GM21423 (cell line): Measurements from ENCODE around the gene NRP2.
A peak's percentile ranks its signal among the peaks of the same experiment; 100 is the strongest.

Source experiments
- ATAC-seq: cut with Tn5 transposase; IDR thresholded peaks from one replicate; pipeline ENCODE4 v1.9.1; 2021; ENCODE audit warnings: mild to moderate bottlenecking, moderate library complexity; ENCODE audit not compliant: unreplicated experiment

Gene NRP2

GRCh38 chr2:205682239-205682970, at the start of gene NRP2:
TSS of gene NRP2 (plus strand) at chr2:205682501. CDS start at chr2:205683291, 790 bp downstream.
- peak; percentile 64 for ATAC-seq

GRCh38 chr2:205633994-205634393, 48.3 kb upstream of the NRP2 start:
- no peak for ATAC-seq

GRCh38 chr2:205636549-205637319, 45.6 kb upstream of the NRP2 start:
- no peak for ATAC-seq

DNA sequence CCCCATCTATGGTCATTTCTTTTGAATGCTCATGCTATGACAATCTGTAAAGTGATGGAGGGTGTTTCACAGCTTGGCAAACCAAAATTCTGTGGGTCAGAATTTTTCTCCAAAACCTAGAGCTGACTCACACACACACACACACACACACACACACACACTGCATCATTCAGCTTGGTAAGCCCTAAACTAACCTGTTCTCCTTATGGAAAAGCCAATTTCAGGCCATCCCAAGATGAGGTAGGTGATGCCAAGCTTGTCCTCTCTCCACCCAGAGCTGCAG, 45.0 kb upstream of the NRP2 start:
- ATAC-seq, result no peak

DNA sequence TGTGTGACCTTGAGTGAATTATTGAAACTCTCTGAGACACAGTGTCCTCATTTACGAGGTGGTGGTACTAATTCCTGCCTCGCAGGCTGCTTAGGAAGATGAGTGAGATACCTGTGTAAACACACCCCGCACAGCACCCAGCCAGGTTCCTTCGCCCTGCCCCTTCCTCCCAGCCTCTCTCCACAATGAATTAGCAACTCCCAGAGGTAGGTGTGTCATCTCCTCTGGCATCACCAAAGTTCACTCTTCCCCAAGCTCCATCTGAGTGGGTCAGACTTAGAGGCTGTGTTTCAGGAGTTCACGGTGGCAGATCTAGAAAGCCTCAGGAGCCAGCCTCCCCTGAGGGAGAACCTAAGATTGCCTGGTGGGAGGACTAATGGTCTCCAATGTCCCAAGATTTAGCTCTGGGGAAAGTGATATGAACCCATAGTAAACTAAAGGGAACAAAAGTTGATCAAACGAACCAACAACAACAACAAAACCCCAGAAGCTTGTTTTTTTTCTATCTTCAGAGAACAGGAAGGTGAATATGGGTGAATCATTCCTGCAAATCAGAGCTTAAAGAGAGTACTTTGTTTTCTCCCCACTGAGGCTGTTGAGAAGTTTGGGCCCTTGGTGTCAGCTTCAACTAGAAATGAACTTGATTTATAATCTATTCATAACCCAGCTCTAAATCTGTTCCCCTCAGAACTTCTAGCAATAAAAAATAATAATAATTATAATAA, 44.4 kb upstream of the NRP2 start:
- no peak for ATAC-seq

GRCh38 chr2:205640716-205641115, 41.6 kb upstream of the NRP2 start:
- no peak for ATAC-seq

DNA sequence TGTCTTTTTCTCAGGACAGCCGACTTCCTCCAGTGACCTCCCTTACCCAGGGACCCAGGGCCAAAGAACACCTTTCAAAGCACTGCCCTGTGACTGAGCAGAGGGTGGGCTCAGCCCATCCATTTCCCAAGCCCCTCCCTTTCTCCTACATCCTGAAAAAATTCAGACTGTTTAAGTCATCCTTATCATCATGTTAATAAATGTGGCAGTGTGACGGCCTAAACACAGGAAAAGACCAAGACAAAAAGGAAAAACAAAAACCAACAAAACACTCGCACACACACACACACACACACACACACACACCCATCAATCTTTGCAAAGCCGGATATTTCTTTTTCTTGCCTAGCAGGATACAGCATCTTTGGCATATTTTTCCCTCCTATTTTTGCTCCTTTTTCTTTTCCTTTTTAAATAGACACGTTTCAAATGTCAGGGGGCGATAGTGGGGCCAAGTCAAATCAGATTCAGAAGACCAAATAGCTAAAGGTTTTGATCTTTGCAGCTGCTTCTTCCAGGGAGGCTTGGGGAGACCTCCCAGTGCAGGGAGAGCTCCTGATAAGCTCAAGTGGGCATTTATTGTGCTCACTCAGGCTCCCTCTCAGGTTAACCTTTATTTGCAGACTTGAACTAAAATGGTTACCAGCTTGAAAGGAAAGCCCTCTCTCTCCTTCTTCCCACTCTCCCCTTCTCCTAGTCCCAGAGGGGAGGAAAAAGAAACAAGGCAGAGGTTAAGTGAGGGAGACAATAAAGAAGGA, 39.5 kb upstream of the NRP2 start:
- no peak for ATAC-seq

DNA sequence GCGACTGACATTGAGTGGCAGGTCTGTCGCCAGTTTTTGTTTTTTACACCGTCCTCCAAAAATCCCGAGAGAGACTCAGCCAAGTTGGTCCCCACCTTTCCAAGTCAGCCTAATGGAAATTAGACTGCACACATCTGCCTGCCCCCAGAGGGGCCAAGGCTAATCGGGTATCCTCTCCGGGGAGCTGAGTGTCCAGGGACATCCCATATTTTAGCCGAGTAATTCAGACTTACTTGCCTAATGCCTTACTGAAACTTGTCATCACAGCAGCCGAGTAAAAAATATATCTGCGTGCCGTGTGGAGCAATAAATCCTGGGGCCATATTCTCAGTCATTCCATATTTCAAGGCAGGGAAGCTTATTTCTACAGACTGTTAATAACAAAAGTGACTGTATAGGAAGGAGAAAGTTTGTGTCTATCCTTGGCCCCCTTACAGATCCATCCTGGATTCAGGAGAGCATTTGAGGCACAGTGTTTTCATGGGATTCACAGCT, 38.9 kb upstream of the NRP2 start:
- no peak for ATAC-seq

GRCh38 chr2:205644018-205644417, 38.3 kb upstream of the NRP2 start:
- no peak for ATAC-seq

DNA sequence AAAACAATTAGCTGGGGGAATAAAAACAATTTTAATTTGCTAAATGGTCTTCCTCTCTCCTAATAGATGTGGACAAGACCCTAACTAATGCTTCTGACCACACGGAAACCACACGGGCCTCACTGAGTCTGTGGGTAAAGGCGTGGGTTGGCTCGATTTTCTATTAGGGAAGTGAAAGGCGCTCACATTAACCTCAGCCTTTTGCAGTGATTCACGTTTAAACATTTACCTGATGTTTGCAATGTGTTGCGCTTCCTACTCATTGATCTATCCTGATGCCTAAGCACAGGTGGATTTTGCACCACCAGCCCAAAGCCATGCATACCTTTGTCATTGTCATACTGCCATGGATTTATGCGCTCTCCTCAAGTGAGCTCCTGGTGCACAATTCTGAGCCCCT, 35.6 kb upstream of the NRP2 start:
- peak; percentile 99 for ATAC-seq

DNA sequence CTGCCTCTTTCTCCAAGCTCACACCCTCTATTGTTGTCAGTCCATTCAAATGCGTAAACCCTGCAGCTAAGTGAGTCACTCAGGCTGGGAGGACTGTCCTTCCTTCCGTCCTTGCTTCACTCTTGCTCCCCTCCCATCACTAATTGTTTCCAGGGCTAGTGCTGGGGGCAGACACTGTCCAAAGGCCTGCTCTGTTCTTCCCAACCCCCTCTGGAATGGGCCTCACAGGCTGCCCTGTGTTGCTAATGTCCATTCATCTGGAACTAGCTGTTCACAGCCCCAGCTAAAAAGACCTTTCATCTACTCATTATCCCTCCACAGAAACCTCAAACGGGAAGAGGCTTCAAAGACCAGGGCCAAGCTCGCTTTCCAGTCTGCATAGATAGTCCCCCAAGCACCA, 31.9 kb upstream of the NRP2 start:
- ATAC-seq, result no peak

GRCh38 chr2:205650931-205651330, 31.4 kb upstream of the NRP2 start:
- ATAC-seq, result no peak

DNA sequence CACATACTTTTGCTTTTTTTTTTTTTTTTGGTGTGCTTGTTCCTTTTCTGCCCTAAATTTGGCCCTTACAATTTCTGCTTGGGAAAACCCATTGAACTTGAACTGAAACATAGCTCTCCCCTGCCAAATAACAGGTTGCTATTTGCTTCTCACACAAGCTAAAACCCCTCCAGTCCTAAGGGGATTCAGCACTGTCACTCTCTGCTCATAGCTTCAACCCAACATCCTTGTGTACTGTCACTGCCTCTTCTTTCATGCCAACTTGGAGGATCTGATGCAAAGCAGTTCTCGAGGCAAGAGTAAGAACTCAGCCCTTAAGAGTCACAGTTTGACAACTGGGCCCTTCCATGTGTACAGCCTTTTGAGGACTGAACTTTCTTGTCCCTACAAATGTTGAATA, 30.6 kb upstream of the NRP2 start:
- no peak for ATAC-seq

- no peak for ATAC-seq
These were observed 27.3 kb upstream of the NRP2 start for GRCh38 chr2:205654878-205655605.

GRCh38 chr2:205655779-205656456, 26.4 kb upstream of the NRP2 start:
- no peak for ATAC-seq

DNA sequence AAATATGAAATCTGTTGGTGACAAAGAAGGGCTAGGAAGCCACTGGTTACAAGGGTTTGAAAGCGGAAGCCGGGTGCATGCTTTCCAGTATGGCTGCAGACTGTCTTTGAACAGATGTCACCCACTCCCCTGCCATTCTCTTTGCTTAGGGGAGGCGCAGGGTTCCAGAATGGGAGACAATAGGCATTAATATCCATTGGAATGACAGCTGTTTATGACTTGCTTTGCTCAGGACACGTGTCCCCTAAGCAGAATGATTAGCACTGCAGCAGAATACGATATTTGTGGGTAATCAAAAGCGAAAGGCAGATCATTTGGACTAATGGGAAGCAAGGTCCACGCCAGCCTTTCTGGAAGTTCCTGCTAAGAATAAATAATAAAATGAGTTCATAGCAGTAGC, 25.8 kb upstream of the NRP2 start:
- no peak for ATAC-seq

GRCh38 chr2:205656941-205657340, 25.4 kb upstream of the NRP2 start:
- no peak for ATAC-seq

DNA sequence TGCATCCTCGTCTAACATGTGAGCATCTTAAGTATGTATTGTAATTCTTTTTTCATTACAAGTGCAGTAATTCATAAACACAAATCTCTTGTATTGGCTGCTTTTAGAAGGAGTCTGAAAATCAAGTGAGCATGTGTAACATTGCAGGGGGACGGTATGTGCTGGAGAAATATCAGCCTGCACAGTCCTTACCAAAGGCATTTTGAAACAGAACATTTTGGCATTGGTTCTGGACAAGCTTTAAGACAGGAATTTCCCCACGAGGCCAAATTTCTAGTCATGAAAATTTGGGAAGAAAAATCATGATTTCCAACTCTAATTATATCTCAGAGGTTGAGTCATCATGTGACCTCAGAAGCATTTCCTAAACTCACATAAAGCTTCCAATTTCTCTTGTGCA, 24.7 kb upstream of the NRP2 start:
- ATAC-seq, result no peak

DNA sequence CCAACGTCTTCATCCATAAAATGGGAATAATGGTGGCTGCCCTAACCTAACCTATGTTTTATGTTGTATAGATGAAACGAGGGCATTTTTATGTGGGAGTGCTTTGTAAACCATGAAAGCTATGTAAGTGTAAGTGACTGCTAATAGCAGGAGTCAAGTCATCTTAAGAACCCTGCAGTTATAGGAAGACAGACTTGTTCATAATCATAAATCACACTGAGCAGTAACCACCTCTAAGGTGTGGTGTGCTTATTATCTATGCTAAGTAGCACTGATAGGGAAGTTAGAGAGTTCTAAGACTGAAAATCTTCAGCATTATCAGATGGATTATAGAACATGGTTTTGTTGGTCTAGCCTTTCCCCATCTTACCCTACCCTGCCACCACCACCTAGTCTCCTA, 24.2 kb upstream of the NRP2 start:
- no peak for ATAC-seq

- ATAC-seq, result no peak
These were observed 23.7 kb upstream of the NRP2 start for GRCh38 chr2:205658572-205658971.
